Peyer's patch (tissue), 4 donors: ENCODE data around the gene ALOXE3.

Source experiments
- CTCF ChIP-seq, 6 experiments: fragments of 450-650 bp in 4 of 6; fragments of 200-600 bp in 2 of 6; sonication (generic) in 1 of 6; IDR thresholded peaks; one replicate each; pipeline ENCODE4 v1.5.1; 2017 to 2019; ENCODE audit warnings: antibody characterized with exemption in 6 of 6, mild to moderate bottlenecking in 3 of 6, moderate library complexity in 1 of 6
- POLR2A ChIP-seq, 2 donors: fragments of 450-650 bp; IDR thresholded peaks; one replicate each; pipeline ENCODE4 v1.5.1; 2017; ENCODE audit warnings: antibody characterized with exemption in 2 of 2, mild to moderate bottlenecking in 2 of 2, moderate library complexity in 2 of 2

- TF ChIP-seq CTCF (IDR thresholded peaks at IDR 0.05): no peak
- no peak for TF ChIP-seq POLR2A (IDR thresholded peaks at IDR 0.05)
Measured at GRCh38 chr17:8145811-8146210, 27.5 kb upstream of the ALOXE3 start.
